ENCODE data around the gene MEGF8.
"Not testable (repeated sequence)": the region's sequence is repeated elsewhere in the genome, so short reads cannot be mapped to it uniquely, and the experiment has no call there.

MEGF8 gene

GRCh38 chr19:42313096-42313839, 12.2 kb upstream of the MEGF8 start, which contains the start of gene TMEM145:
TMEM145 (plus strand) TSS chr19:42313309; CDS start chr19:42313377, 68 bp downstream.
- no peak for DNase-seq

- DNase-seq = no peak
Observed at GRCh38 chr19:42313840-42314755, 11.3 kb upstream of the MEGF8 start.

DNA sequence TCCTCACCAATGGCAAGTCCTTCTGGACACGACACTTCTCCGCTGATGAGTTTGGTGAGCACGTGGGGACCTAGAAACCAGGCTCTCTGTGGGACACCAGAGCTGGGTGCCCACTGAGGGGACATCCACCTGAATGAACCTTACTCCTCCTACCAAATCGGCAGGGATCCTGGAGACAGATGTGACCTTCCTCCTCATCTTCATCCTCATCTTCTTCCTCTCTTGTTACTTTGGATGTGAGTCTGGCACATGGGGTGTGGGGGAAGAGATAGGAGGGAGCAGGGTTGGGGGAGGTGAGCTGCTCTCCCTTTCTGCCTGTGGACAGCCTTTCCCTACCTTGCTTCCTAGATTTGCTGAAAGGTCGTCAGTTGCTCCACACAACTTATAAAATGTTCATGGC, 10.4 kb upstream of the MEGF8 start:
- no peak for DNase-seq

DNA sequence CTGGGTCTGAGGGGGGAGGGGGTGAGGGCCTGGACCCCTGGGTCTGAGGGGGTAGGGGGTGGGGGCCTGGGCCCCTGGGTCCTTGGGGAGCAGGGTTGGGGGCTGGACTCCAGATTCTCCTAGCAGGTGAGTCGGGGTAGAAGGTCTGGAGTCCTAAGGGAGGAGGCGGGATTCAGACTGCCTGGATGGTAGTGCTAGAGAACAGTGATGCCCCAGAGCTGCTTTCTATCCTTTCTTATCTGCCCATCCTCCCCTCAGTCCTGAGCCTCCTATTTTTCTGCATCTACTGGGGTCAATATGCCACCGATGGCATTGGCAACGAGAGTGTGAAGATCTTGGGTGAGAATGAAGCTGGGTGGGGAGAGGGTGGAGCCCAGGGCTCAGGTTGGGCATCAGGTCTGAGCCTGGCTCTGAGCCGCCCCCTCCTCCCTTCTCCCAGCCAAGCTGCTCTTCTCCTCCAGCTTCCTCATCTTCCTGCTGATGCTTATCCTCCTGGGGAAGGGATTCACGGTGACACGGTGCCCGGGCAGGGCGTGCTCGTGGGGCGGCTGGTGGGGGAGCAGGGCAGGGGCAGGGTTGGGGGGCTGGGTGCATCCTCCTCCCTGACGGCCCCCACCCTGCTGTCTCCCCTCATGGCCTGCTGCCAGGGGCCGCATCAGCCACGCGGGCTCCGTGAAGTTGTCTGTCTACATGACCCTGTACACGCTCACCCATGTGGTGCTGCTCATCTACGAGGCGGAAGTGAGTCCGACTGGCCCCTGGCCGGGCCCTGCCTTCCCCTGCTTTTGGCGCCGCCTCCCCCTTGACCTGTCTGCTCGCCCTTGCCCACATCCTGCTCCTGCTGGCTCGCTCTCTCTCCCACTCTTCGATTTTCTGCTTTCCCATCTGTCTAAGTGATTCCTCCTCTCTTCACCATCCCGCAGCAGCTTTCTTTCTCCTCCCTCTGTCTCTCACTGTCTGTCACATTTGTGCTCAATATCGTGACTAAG, 8.9 kb upstream of the MEGF8 start:
- no peak for DNase-seq

- DNase-seq = no peak
Observed at GRCh38 chr19:42317535-42317934, 7.9 kb upstream of the MEGF8 start.

GRCh38 chr19:42322305-42322704, 3.1 kb upstream of the MEGF8 start:
- no peak for DNase-seq

DNA sequence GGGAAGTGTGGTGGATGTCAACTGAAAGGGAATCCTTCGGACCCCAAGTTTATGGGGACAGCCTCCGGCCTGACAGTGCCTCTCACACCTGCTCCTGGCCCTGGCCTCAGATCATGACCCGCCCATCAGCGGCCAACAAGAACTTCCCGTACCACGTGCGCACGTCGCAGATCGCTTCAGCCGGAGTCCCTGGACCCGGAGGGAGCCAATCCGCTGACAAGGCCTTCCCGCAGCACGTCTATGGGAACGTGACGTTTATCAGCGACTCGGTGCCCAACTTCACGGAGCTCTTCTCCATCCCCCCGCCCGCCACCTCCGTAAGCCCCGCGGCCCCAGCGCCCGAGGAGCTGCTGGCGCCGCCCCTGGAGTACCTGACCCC, 2.0 kb upstream of the MEGF8 start:
- DNase-seq = no peak

DNA sequence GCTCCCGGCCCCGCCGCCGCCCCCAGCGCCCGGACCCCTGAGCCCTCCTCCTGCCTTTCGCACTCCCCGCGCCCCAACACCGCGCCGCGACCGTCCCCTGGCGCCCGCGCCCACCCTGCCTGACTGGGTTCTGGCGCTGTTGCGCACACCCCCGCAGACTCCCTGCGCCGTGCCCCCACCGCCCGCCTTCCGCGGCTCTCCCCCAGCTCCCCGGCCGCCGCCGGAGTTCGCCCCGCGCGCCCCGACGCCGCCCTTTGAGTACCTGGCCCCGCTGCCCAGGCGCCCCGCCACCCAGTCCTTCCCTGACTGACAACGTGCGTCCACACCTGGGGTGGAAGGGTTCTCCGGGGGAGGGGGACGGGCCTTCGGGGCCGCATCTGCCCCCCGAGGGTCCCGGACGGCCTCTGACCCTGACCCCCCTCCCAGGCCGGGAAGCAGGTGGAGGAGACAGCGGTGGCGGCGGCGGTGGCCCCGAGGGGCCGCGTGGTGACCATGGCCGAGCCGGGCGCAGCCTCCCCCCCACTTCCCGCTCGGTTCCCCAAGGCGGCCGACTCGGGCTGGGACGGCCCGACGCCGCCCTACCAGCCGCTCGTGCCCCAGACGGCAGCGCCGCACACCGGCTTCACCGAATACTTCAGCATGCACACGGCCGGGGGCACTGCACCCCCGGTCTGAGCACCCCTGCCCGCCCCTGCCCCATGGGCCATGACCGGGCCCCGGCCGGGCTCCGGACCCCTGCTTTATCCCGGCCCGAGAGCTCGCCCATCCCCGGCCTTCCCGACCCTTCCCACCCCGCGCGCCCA, 1.4 kb upstream of the MEGF8 start:
- no peak for DNase-seq

DNA sequence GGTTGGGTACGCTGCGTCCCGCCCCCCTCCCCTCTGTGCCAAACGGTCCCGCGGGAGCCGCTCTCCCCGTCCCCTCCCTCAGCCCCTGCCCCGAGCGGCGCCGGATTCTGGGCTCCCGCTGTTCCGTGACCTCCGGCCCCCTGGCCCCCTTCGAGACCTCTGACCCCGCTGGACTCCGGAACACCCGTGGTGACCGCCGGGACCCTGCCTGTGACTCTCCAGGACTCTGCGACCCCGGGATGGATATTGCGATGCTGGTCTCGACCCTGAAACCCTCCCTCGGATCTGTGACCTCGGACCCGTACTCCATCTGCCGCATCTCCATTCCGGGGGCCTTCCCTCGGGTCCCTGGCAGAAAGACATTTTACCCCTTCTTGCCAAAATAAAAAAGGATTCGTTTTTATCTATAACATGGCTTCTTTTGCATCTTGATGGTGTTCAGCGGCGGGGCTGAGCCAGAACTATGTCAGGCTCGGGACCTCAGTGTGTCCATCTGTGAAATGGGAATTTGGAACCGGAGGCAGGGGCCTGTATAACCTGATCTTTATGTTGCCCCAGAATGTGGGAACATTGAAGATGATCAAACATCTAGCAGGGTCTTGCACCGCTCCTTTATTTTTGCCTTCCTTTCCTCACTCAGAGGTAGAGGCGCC, 654 bp upstream of the MEGF8 start:
- no peak for DNase-seq

DNA sequence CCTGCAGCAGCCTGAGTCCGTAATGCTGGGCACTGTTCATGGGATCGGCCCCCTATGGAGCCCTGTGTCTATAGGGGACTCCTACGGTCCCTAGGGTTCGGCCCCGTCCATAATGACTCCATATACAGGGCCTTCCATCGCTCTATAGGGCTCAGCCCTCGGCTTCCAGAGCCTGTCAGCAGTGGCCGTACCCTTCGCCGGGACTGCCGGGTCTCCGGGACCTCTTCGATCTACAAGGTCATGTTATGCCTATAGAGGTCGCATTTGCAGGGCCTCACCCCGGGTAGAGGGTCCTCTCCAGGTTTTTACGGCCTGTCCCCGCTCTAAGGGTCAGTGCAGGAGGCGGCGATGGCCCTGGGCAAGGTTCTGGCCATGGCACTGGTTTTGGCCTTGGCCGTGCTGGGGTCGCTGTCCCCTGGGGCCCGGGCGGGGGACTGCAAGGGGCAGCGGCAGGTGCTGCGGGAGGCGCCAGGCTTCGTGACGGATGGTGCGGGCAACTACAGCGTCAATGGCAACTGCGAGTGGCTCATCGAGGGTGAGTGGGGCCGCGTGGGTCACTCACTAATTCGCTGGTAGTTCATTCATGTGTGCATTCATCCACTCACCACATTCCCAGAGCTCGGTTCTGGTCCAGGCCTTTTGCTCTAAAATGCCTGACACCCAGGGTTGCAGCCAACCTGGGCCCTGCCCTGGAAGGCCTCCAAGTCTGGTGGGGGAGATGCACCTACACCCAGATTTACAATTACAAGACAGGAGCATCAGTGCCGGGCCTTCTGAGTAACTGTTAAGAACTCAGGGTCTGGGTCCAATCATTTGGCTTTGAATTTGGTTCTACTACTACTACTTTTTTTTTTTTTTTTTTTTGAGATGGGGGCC, 699 bp downstream of the MEGF8 start:
- no peak for DNase-seq

DNA sequence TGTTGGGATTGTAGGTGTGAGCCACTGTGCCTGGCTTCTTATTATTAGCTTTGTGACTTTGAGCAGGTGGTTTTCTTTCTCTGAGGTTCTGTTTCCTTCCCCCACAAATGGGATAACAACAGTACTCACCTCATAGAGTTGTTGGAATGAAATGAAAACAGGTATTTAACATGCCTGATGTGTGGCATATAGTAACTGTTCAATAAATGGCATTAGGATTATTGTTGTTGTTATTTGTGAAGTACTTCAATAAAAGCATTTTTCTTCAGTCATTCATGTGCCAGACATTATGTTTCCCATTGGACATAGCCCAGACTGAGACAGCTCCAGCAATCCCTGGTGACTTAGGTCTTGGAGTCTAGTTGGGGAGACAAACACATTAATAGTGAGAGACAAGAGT, 1.5 kb downstream of the MEGF8 start:
- no peak for DNase-seq

GRCh38 chr19:42327381-42327780, 1.9 kb downstream of the MEGF8 start:
- DNase-seq = no peak

- DNase-seq = no peak
Observed at GRCh38 chr19:42328106-42328505, 2.7 kb downstream of the MEGF8 start.

- DNase-seq = no peak
Observed at GRCh38 chr19:42328854-42329253, 3.4 kb downstream of the MEGF8 start.

DNA sequence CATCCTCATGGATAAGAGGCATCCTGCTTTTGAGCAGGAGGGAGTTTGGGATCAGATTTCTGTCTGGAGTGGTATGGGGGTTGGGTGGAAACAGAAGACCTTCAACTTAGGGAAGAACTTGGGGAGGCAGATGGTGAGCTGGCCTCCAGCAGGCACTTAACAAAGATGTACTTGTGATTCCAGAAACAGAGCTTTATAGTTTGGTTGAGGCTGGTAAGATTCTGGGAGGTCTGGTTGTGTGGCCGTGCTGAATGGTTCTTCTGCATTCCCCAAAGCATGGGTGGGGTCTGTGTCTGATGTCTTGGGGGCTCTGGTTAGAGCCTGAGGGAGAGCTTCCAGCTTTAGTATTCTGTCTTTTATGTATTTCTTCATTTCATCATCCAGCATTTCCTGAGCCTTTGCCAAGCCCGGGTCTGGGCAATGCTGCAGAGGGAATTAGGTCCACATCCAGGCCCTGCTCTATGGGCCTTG, 4.8 kb downstream of the MEGF8 start:
- DNase-seq = peak; percentile 95

GRCh38 chr19:42331333-42331732, 5.9 kb downstream of the MEGF8 start:
- DNase-seq = not testable (repeated sequence)

DNA sequence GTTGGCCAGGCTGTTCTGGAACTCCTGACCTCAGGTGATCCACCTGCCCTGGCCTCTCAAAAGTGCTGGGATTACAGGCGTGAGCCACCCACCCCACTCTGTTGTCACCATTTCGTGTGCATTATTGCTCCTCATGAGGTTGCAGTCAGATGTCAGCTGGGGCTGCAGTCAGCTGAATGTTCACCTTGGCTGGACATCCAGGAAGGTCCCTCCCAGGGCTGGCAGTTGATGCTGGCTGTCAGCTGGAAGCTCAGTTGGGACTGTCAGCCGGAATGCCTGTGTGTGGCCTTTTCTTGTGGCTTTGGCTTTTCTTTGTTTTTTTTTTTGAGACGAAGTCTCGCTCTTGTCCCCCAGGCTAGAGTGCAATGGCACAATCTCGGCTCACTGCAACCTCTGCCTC, 6.6 kb downstream of the MEGF8 start:
- DNase-seq = no peak

GRCh38 chr19:42333018-42333417, 7.6 kb downstream of the MEGF8 start:
- no peak for DNase-seq

- no peak for DNase-seq
Observed at GRCh38 chr19:42333975-42334696, 8.7 kb downstream of the MEGF8 start.

All from NCI-H524 treated with DMSO at 0.1 percent for 48 hours (cell line).